Esophagus squamous epithelium (tissue), 4 donors: ENCODE results near the gene RAD52.

ENCODE experiments used
- POLR2A ChIP-seq, 4 donors: fragments of 450-650 bp; IDR thresholded peaks; one replicate each; pipeline ENCODE4 v1.6.1; 2017; ENCODE audit warnings: antibody characterized with exemption in 4 of 4, mild to moderate bottlenecking in 4 of 4, moderate library complexity in 3 of 4
- TF ChIP-seq, protein P1 (sequence below), 6 experiments: fragments of 450-650 bp in 4 of 6; fragments of 200-600 bp in 2 of 6; sonication (generic) in 2 of 6; IDR thresholded peaks; one replicate each; pipeline ENCODE4 v1.5.1; 2016 to 2019; ENCODE audit warnings: antibody characterized with exemption in 6 of 6, mild to moderate bottlenecking in 4 of 6, moderate library complexity in 4 of 6

- TF ChIP-seq, protein P1, sequence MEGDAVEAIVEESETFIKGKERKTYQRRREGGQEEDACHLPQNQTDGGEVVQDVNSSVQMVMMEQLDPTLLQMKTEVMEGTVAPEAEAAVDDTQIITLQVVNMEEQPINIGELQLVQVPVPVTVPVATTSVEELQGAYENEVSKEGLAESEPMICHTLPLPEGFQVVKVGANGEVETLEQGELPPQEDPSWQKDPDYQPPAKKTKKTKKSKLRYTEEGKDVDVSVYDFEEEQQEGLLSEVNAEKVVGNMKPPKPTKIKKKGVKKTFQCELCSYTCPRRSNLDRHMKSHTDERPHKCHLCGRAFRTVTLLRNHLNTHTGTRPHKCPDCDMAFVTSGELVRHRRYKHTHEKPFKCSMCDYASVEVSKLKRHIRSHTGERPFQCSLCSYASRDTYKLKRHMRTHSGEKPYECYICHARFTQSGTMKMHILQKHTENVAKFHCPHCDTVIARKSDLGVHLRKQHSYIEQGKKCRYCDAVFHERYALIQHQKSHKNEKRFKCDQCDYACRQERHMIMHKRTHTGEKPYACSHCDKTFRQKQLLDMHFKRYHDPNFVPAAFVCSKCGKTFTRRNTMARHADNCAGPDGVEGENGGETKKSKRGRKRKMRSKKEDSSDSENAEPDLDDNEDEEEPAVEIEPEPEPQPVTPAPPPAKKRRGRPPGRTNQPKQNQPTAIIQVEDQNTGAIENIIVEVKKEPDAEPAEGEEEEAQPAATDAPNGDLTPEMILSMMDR (IDR thresholded peaks at IDR 0.05): no peak
- TF ChIP-seq POLR2A (IDR thresholded peaks at IDR 0.05): no peak
Measured at GRCh38 chr12:880656-881055, 68.8 kb downstream of the RAD52 start.
